SK-N-MC (cell line): ENCODE results near the gene SLC16A2.

Experiments used
- EZH2 ChIP-seq: fragments of 200-600 bp; sonication (generic); IDR thresholded peaks from one replicate; pipeline ENCODE4 v1.6.1; 2017; ENCODE audit warnings: antibody characterized with exemption
- POLR2AphosphoS5 ChIP-seq: IDR thresholded peaks from 2 replicates; pipeline ENCODE4 v1.6.1; 2012; ENCODE audit warnings: mild to moderate bottlenecking, low read depth, low read length, borderline replicate concordance

DNA sequence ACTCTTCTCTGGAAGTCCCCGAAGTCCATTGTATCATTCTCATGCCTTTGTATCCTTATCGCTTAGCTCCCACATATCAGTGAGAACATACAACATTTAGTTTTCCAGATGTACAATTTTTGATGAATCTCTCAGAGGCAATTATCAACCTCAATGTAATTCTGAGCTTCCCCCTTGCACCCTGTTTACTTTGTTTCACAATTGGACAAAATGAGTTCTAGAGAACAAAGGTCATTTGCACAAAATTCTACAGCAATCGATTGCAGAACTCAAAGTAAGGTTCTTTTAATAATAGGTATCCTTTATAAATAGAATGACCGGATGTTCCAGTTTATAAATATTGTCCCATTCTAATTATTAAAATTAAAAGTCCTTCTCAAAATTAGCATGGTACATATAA, 79.3 kb downstream of the SLC16A2 start:
- TF ChIP-seq EZH2 = no peak
- TF ChIP-seq POLR2AphosphoS5 = no peak
